H1 (cell line): ENCODE measurements around the gene TACR2. TPM values are rescaled to one million over a fixed set of nuclear protein-coding genes. Genes with fewer than 3 reads are reported as not detected.

Experiments used
- CTCF ChIA-PET: fragments of 300-600 bp; sonication (Branson Sonifier 250); formaldehyde crosslinking; loops from one replicate; lab custom pipeline; 2021; ENCODE audit not compliant: partially characterized antibody; lab: Charles Lee
- POLR2A ChIA-PET: fragments of 300-600 bp; sonication (Branson Sonifier 250); formaldehyde crosslinking; loops from one replicate; lab custom pipeline; 2021; ENCODE audit warnings: inconsistent platforms; ENCODE audit not compliant: partially characterized antibody; lab: Charles Lee
- DNase-seq, 2 experiments: peaks; one replicate each; pipeline versions ENCODE4 v3.0.0 to v3.0.0-alpha.2; 2010 to 2022; ENCODE audit warnings: low spot score in 2 of 2, low read depth in 1 of 2, mixed read lengths in 1 of 2
- FAIRE-seq: peaks from 2 replicates; lab custom pipeline; 2011; peaks lifted over from hg19 to GRCh38; lab: Jason Lieb, UNC
- H2AFZ ChIP-seq: 2 replicates; pipeline ENCODE4 v1.8.1; 2012; ENCODE audit warnings: low read length, inconsistent platforms
- H2AK5ac ChIP-seq: 2 replicates; pipeline ENCODE4 v1.6.1; 2013; ENCODE audit warnings: low read depth, low read length
- H2BK120ac ChIP-seq: replicated peaks from 2 replicates; pipeline ENCODE3; 2013; ENCODE audit warnings: low read depth, low read length, inconsistent platforms
- H2BK12ac ChIP-seq: 2 replicates; pipeline ENCODE4 v1.6.1; 2013; ENCODE audit warnings: low read depth, low read length
- H2BK15ac ChIP-seq: 2 replicates; pipeline ENCODE4 v1.6.1; 2013; ENCODE audit warnings: low read length
- H2BK20ac ChIP-seq: 2 replicates; pipeline ENCODE4 v1.6.1; 2013; ENCODE audit warnings: low read length
- H2BK5ac ChIP-seq: 2 replicates; pipeline ENCODE4 v1.6.1; 2013; ENCODE audit warnings: low read depth, low read length
- H3K14ac ChIP-seq: 2 replicates; pipeline ENCODE4 v1.6.1; 2013; ENCODE audit warnings: inconsistent platforms; ENCODE audit not compliant: insufficient read length
- H3K18ac ChIP-seq: 2 replicates; pipeline ENCODE4 v1.6.1; 2013; ENCODE audit warnings: low read length; ENCODE audit errors: extremely low read depth
- H3K23ac ChIP-seq: 2 replicates; pipeline ENCODE4 v1.6.1; 2013; ENCODE audit warnings: inconsistent platforms; ENCODE audit not compliant: insufficient read length
- H3K23me2 ChIP-seq: 2 replicates; pipeline ENCODE4 v1.6.1; 2013; ENCODE audit warnings: low read depth, low read length
- H3K27ac ChIP-seq: 2 replicates; pipeline ENCODE4 v1.6.1; 2011; ENCODE audit warnings: low read depth, low read length, inconsistent platforms
- H3K27me3 ChIP-seq, 4 experiments: replicated peaks in 1 of 4; 1 replicate in 1 of 4; 2 replicates in 3 of 4; pipeline versions ENCODE4 v1.6.1 to v1.8.1; 2011 to 2013; ENCODE audit warnings: low read length in 3 of 4, mild to moderate bottlenecking in 3 of 4, inconsistent platforms in 2 of 4, mixed read lengths in 2 of 4, moderate library complexity in 1 of 4; ENCODE audit not compliant: control insufficient read depth in 3 of 4, insufficient read depth in 3 of 4; ENCODE audit errors: extremely low read depth in 1 of 4
- H3K36me3 ChIP-seq, 4 experiments: 2 replicates each; pipeline versions ENCODE4 v1.6.1 to v1.8.1; 2011 to 2013; ENCODE audit warnings: mild to moderate bottlenecking in 4 of 4, low read length in 3 of 4, moderate library complexity in 2 of 4, control low read depth in 1 of 4, inconsistent platforms in 1 of 4; ENCODE audit not compliant: insufficient read depth in 4 of 4, control insufficient read depth in 2 of 4
- H3K4ac ChIP-seq: replicated peaks from 2 replicates; pipeline ENCODE3; 2013; ENCODE audit warnings: low read length, low read depth, mixed read lengths, inconsistent platforms; ENCODE audit not compliant: insufficient read length
- H3K4me1 ChIP-seq, 4 experiments: replicated peaks in 1 of 4; 1 replicate in 1 of 4; 2 replicates in 3 of 4; pipeline versions ENCODE4 v1.6.1 to v1.8.1; 2011 to 2013; ENCODE audit warnings: low read length in 3 of 4, inconsistent platforms in 2 of 4, mixed read lengths in 1 of 4; ENCODE audit not compliant: insufficient read depth in 4 of 4, control insufficient read depth in 3 of 4
- H3K4me2 ChIP-seq, 2 experiments: 2 replicates each; pipeline versions ENCODE4 v1.6.1 to v1.8.1; 2011 to 2013; ENCODE audit warnings: low read depth in 2 of 2, low read length in 2 of 2, control low read depth in 1 of 2, inconsistent platforms in 1 of 2, mild to moderate bottlenecking in 1 of 2; ENCODE audit not compliant: insufficient read depth in 1 of 2
- H3K4me3 ChIP-seq, 4 experiments: fragments of 200-600, 300-600 bp in 1 of 4; sonication (generic), shearing (Covaris generic), sonication (Bioruptor Twin) in 1 of 4; 2 replicates each; pipeline versions ENCODE4 v1.5.1 to v1.8.1; 2011 to 2016; ENCODE audit warnings: low read length in 4 of 4, low read depth in 3 of 4, control low read depth in 2 of 4, inconsistent platforms in 2 of 4, mild to moderate bottlenecking in 2 of 4, mixed read lengths in 1 of 4, moderate library complexity in 1 of 4; ENCODE audit not compliant: insufficient read depth in 2 of 4; ENCODE audit errors: extremely low read depth in 1 of 4
- H3K56ac ChIP-seq: replicated peaks from 2 replicates; pipeline ENCODE3; 2013; ENCODE audit warnings: low read depth, mild to moderate bottlenecking, mixed read lengths, low read length, inconsistent platforms; ENCODE audit not compliant: insufficient read length
- H3K79me1 ChIP-seq: 2 replicates; pipeline ENCODE4 v1.6.1; 2013; ENCODE audit warnings: low read depth, low read length, control low read depth
- H3K79me2 ChIP-seq, 2 experiments: 2 replicates each; pipeline versions ENCODE4 v1.6.1 to v1.8.1; 2012 to 2013; ENCODE audit warnings: low read length in 2 of 2, mild to moderate bottlenecking in 2 of 2, inconsistent platforms in 1 of 2; ENCODE audit not compliant: insufficient read depth in 2 of 2, control insufficient read depth in 1 of 2
- H3K9ac ChIP-seq, 4 experiments: replicated peaks in 1 of 4; 1 replicate in 1 of 4; 2 replicates in 3 of 4; pipeline versions ENCODE4 v1.6.1 to v1.8.1; 2011 to 2013; ENCODE audit warnings: low read depth in 3 of 4, low read length in 3 of 4, control low read depth in 2 of 4, mild to moderate bottlenecking in 2 of 4, moderate library complexity in 2 of 4, inconsistent platforms in 1 of 4; ENCODE audit errors: extremely low read depth in 1 of 4
- H3K9me3 ChIP-seq, 2 experiments: 2 replicates each; pipeline versions ENCODE4 v1.6.1 to v1.8.1; 2012 to 2013; ENCODE audit warnings: mild to moderate bottlenecking in 2 of 2, moderate library complexity in 2 of 2, control low read depth in 1 of 2, inconsistent platforms in 1 of 2, low read depth in 1 of 2, low read length in 1 of 2, mixed read lengths in 1 of 2; ENCODE audit not compliant: insufficient read depth in 2 of 2
- H4K20me1 ChIP-seq, 2 experiments: replicated peaks in 1 of 2; 2 replicates each; pipeline versions ENCODE3 to v1.8.1; 2011 to 2013; ENCODE audit warnings: inconsistent platforms in 2 of 2, low read length in 2 of 2, mild to moderate bottlenecking in 1 of 2; ENCODE audit not compliant: insufficient read depth in 2 of 2, control insufficient read depth in 1 of 2
- H4K5ac ChIP-seq: 2 replicates; pipeline ENCODE4 v1.6.1; 2013; ENCODE audit warnings: low read length, low read depth, mixed read lengths, inconsistent platforms; ENCODE audit not compliant: insufficient read length
- H4K8ac ChIP-seq: 2 replicates; pipeline ENCODE4 v1.8.0; 2013; ENCODE audit warnings: mild to moderate bottlenecking, moderate library complexity, low read length, inconsistent platforms; ENCODE audit not compliant: insufficient read depth; ENCODE audit errors: extremely low read depth
- H4K91ac ChIP-seq: replicated peaks from 2 replicates; pipeline ENCODE3; 2013; ENCODE audit warnings: low read length, mixed read lengths, inconsistent platforms; ENCODE audit not compliant: insufficient read length
- ATF3 ChIP-seq: IDR thresholded peaks from 2 replicates; pipeline ENCODE4 v1.6.1; 2011; ENCODE audit warnings: low read depth, mild to moderate bottlenecking, low read length; ENCODE audit not compliant: insufficient read depth
- CBX8 ChIP-seq: fragments of 300-800, 300-1000 bp; sonication (generic); IDR thresholded peaks from 2 replicates; pipeline ENCODE4 v1.7.1; 2016; ENCODE audit warnings: low read depth, low read length, borderline replicate concordance
- CREB1 ChIP-seq: IDR thresholded peaks from 2 replicates; pipeline ENCODE4 v1.6.1; 2012; ENCODE audit warnings: inconsistent platforms
- EGR1 ChIP-seq: IDR thresholded peaks from 2 replicates; pipeline ENCODE4 v1.6.1; 2011; ENCODE audit warnings: low read depth, low read length, borderline replicate concordance
- HDAC2 ChIP-seq, 2 experiments: fragments of 300-600 bp in 1 of 2; sonication (generic) in 1 of 2; IDR thresholded peaks; 2 replicates each; pipeline ENCODE4 v1.6.1; 2011 to 2012; ENCODE audit warnings: low read depth in 2 of 2, low read length in 2 of 2, mild to moderate bottlenecking in 2 of 2, moderate library complexity in 2 of 2, borderline replicate concordance in 1 of 2, inconsistent platforms in 1 of 2
- HDAC6 ChIP-seq: IDR thresholded peaks from one replicate; pipeline ENCODE4 v1.7.1; 2012; ENCODE audit warnings: low read depth, mild to moderate bottlenecking, inconsistent platforms, low read length, moderate library complexity
- KDM4A ChIP-seq: IDR thresholded peaks from one replicate; pipeline ENCODE4 v1.7.1; 2012; ENCODE audit warnings: low read depth, mild to moderate bottlenecking, moderate library complexity, low read length, inconsistent platforms; ENCODE audit not compliant: severe bottlenecking
- NANOG ChIP-seq: IDR thresholded peaks from 2 replicates; pipeline ENCODE4 v1.6.1; 2011; ENCODE audit warnings: low read length, low read depth, mild to moderate bottlenecking, inconsistent platforms; ENCODE audit not compliant: insufficient read depth, poor library complexity, severe bottlenecking
- RAD21 ChIP-seq, 2 experiments: IDR thresholded peaks in 1 of 2; conservative IDR thresholded peaks in 1 of 2; 2 replicates each; pipeline ENCODE4 v1.6.1; 2011; ENCODE audit warnings: low read depth in 2 of 2, low read length in 2 of 2, improper control_type of control experiment in 1 of 2, inconsistent platforms in 1 of 2, mild to moderate bottlenecking in 1 of 2, moderate library complexity in 1 of 2
- RFX5 ChIP-seq: IDR thresholded peaks from 2 replicates; pipeline ENCODE4 v1.6.1; 2011; ENCODE audit warnings: low read depth, low read length, improper control_type of control experiment, borderline replicate concordance
- SP1 ChIP-seq: IDR thresholded peaks from 2 replicates; pipeline ENCODE4 v1.6.1; 2011; ENCODE audit warnings: low read depth, low read length
- YY1 ChIP-seq: IDR thresholded peaks from 2 replicates; pipeline ENCODE4 v1.6.1; 2011; ENCODE audit warnings: low read depth, mild to moderate bottlenecking, low read length
- WGBS, 2 experiments: shearing (Covaris generic) in 1 of 2; methylation state at CpG; one replicate each; pipeline versions ENCODE4 v1.1.6 to v1.1.7; 2013 to 2015; ENCODE audit warnings: low lambda C conversion rate in 2 of 2, mixed read lengths in 2 of 2, inconsistent platforms in 1 of 2, low coverage in 1 of 2, missing lambda C conversion rate in 1 of 2; ENCODE audit not compliant: insufficient replicate concordance in 2 of 2, insufficient coverage in 1 of 2, insufficient read length in 1 of 2; ENCODE audit errors: extremely low coverage in 1 of 2, missing lambda C conversion rate in 1 of 2; 5-methylcytosine and 5-hydroxymethylcytosine counted together
- polyA plus RNA-seq, 7 experiments: library from polyadenylated mRNA; depleted of rRNA in 3 of 7; stranded (reverse) in 5 of 7; unstranded in 2 of 7; fragments of >200 nt in 5 of 7; fragments of 200-250 nt in 2 of 7; gene quantifications; 1 replicate in 5 of 7; 2 replicates in 1 of 7; 4 replicates in 1 of 7; pipeline versions ENCODE4 v1.2.1 to v1.2.3, GENCODE V29; 2011 to 2013; ENCODE audit warnings: missing spikeins in 2 of 7, mixed read lengths in 2 of 7
- total RNA-seq: library from RNA; stranded (reverse); fragmentation: NEBNext Ultra II Directional; extraction: Animal tissue kit (Norgen Biotek cat#: 25700); gene quantifications from 2 replicates; pipeline ENCODE4 v1.2.1, GENCODE V29; 2021

TACR2 gene
- total and polyA plus RNA-seq, 2 of the 8 experiments (the other 6 are each of a cell fraction or from before 2014, with no cell fraction given), result 0.06 TPM; not detected in 1

GRCh38 chr10:69358148-69358795 lies 58.4 kb downstream of the TACR2 start:
- Histone ChIP-seq H3K27ac (no peak overlapping the region), H2BK5ac (no peak overlapping the region), H3K23ac (no peak overlapping the region), H2AK5ac (no peak overlapping the region), H3K56ac (no peak overlapping the region), H4K8ac (no peak overlapping the region; the same call in 1 of the 2 replicates), H2BK15ac (no peak overlapping the region), H3K79me1 (peaks cover 6% of the 10 kb centered on the region), H4K20me1 (peaks cover 3 to 6% of the 10 kb centered on the region in 2 experiments), H3K14ac (no peak overlapping the region), H3K9ac (no peak overlapping the region), H3K79me2 (peaks cover 0 to 56% of the 10 kb centered on the region in 2 experiments; a peak in 2 of 4 replicates), H3K4me3 (no peak overlapping the region), H2BK20ac (no peak overlapping the region), H2AFZ (no peak overlapping the region), H4K5ac (no peak overlapping the region), H3K36me3 (peaks cover 2 to 9% (median 8%) of the 10 kb centered on the region in 4 experiments; a peak in 4 of 8 replicates), H3K4ac (no peak overlapping the region), H2BK120ac (no peak overlapping the region), H3K4me2 (no peak overlapping the region), H3K27me3 (no peaks in the 10 kb centered on the region), H3K4me1 (peaks cover 2 to 12% (median 6%) of the 10 kb centered on the region in 4 experiments; a peak in 5 of 7 replicates), H3K23me2 (no peaks in the 10 kb centered on the region), H2BK12ac (no peak overlapping the region), H3K9me3 (no peaks in the 10 kb centered on the region), H4K91ac (no peak overlapping the region), H3K18ac (no peak overlapping the region)
- FAIRE-seq, result no peak
- DNase-seq, result no peak
- 92% methylated on average over 12 of the region's 12 CpGs; no CpG with 5 or more reads in 1 of the 2 experiments for WGBS, 2 experiments
- CTCF ChIA-PET, result interaction anchor here (0.7 to 5.1 kb wide), 11 partner anchors 9 to 120 kb away, joined by 3 to 24 read pairs (median 5); no protein-coding TSS in a partner anchor
- POLR2A ChIA-PET, result no interaction called here
- TF ChIP-seq CBX8, result no peak
- no peak for TF ChIP-seq RFX5
- no peak for TF ChIP-seq HDAC2 (IDR thresholded peaks at IDR 0.05; ENCODE audit: borderline replicate concordance in 1 of 2, low read depth in 2 of 2, low read length in 2 of 2)
- TF ChIP-seq SP1, result no peak
- no peak for TF ChIP-seq YY1
- TF ChIP-seq HDAC6, result no peak
- no peak for TF ChIP-seq ATF3
- TF ChIP-seq RAD21 (IDR thresholded peaks at IDR 0.05 in 1 of 2, conservative IDR thresholded peaks at IDR 0.05 in 1 of 2; ENCODE audit: low read depth in 2 of 2, low read length in 2 of 2), result peak; percentile 52 to 62
- TF ChIP-seq EGR1, result no peak
- no peak for TF ChIP-seq CREB1
- TF ChIP-seq NANOG, result no peak
- TF ChIP-seq KDM4A, result no peak
